ENCODE data around the gene CALN1.

CALN1 gene

GRCh38 chr7:71731740-71732139 lies 680.4 kb downstream of the CALN1 start:
- H3K36me3 ChIP-seq = no peaks in the 10 kb centered on the region
- peaks cover 0 to 5% (median 0%) of the 10 kb centered on the region in 11 experiments; a peak in 2 of 22 replicates for H3K9me3 ChIP-seq (replicated peaks in 1 of 11)
- H3K4me1 ChIP-seq = no peaks in the 10 kb centered on the region; a peak in 1 of 20 replicates
- no peaks in the 10 kb centered on the region; a peak in 1 of 22 replicates for H4K20me1 ChIP-seq
- no peak overlapping the region for H3K9ac ChIP-seq
- no peaks in the 10 kb centered on the region for H3K27me3 ChIP-seq
- no peak overlapping the region for H3K4me3 ChIP-seq
- no peak overlapping the region for H3K4me2 ChIP-seq
- TF ChIP-seq Cebpa-rat (IDR thresholded peaks at IDR 0.05) = no peak
- no peak overlapping the region for H3K27ac ChIP-seq
